ENCODE results near the gene TRMT10B. TPM values are rescaled to one million over a fixed set of nuclear protein-coding genes. Genes with fewer than 3 reads are reported as not detected.

Gene TRMT10B
- total RNA-seq, 1 experiment from 2014 or later: 5.2 TPM

DNA sequence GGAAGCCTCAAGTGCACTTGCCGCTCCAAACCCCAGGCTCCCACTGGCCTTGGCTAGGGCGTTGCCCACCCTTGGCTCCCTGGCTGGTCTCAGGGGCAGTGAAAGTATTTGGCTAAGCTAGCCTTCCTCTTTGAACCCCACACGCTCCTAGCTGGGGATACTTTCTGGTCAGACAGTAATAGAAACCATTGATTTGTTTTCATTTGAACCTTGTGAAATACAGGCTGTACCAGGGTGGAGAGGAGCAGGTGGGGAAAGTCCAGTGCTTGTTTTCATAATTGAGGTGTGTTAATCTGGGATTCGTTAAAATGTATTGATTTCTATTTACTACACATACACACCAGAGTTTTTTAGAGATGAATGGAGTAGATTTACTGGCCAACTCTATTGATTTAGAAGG is 45.9 kb upstream of the TRMT10B start:
- ChIA-PET POLR2A (ENCODE audit: unreplicated experiment) (no interaction called here), CTCF (no interaction called here)
- no peak overlapping the region for H3K4me2 ChIP-seq
- H3K4me3 ChIP-seq: no peak overlapping the region
- no peak for TF ChIP-seq EZH2 (IDR thresholded peaks at IDR 0.05; ENCODE audit: low read depth)
- TF ChIP-seq, protein P1, sequence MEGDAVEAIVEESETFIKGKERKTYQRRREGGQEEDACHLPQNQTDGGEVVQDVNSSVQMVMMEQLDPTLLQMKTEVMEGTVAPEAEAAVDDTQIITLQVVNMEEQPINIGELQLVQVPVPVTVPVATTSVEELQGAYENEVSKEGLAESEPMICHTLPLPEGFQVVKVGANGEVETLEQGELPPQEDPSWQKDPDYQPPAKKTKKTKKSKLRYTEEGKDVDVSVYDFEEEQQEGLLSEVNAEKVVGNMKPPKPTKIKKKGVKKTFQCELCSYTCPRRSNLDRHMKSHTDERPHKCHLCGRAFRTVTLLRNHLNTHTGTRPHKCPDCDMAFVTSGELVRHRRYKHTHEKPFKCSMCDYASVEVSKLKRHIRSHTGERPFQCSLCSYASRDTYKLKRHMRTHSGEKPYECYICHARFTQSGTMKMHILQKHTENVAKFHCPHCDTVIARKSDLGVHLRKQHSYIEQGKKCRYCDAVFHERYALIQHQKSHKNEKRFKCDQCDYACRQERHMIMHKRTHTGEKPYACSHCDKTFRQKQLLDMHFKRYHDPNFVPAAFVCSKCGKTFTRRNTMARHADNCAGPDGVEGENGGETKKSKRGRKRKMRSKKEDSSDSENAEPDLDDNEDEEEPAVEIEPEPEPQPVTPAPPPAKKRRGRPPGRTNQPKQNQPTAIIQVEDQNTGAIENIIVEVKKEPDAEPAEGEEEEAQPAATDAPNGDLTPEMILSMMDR (conservative IDR thresholded peaks at IDR 0.05): no peak
- H4K20me1 ChIP-seq (ENCODE audit: insufficient read depth): no peaks in the 10 kb centered on the region
- H3F3A ChIP-seq (ENCODE audit: insufficient read depth, low read depth): no peaks in the 10 kb centered on the region
- H3K79me2 ChIP-seq (ENCODE audit: low read depth): no peaks in the 10 kb centered on the region
- BruUV-seq (replicated peaks): no TSS peak
- no peak for DNase-seq
- H3K27ac ChIP-seq: no peak overlapping the region
- no peaks in the 10 kb centered on the region for H3K9me2 ChIP-seq (ENCODE audit: insufficient read depth)
- intact Hi-C loops (cut with micrococcal nuclease; ENCODE audit: unreplicated experiment): no loop called here
- no peak overlapping the region for H2AFZ ChIP-seq
- H3K27me3 ChIP-seq (ENCODE audit: insufficient read depth, low read depth): peaks cover 16% of the 10 kb centered on the region; the same call in 1 of the 2 replicates
- H3K36me3 ChIP-seq (ENCODE audit: low read depth): no peaks in the 10 kb centered on the region
- H3K4me1 ChIP-seq (replicated peaks; ENCODE audit: insufficient read depth): no peaks in the 10 kb centered on the region
- no peaks in the 10 kb centered on the region for H3K9me3 ChIP-seq (ENCODE audit: insufficient read depth, low read depth)

DNA sequence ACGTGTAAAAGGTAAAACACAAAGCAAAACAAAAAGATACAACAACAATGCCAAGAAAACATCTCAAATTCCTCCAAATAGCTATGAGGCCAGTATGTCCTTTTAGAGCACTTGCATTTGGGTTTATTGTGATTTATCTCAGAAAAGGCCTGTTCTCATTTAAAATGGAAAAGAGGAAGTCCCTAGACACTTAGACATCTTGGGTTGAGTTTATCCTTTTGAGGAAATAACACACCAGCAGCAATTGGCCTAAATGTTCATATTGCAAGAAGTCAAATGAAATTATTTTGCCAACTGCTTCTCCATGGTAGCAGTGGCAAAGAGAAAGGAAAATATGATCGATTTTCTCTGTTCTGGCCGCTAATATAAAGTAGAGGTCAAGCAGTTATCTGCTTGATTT is 43.6 kb upstream of the TRMT10B start:
- H3K4me1 ChIP-seq (replicated peaks; ENCODE audit: insufficient read depth): no peaks in the 10 kb centered on the region
- no peak overlapping the region for H3K4me3 ChIP-seq
- no peaks in the 10 kb centered on the region for H3K9me3 ChIP-seq (ENCODE audit: insufficient read depth, low read depth)
- peaks cover 16% of the 10 kb centered on the region; the same call in 1 of the 2 replicates for H3K27me3 ChIP-seq (ENCODE audit: insufficient read depth, low read depth)
- H3K4me2 ChIP-seq: no peak overlapping the region
- no peaks in the 10 kb centered on the region for H3K79me2 ChIP-seq (ENCODE audit: low read depth)
- H3K36me3 ChIP-seq (ENCODE audit: low read depth): no peaks in the 10 kb centered on the region
- POLR2A ChIA-PET (ENCODE audit: unreplicated experiment): no interaction called here
- no peak for DNase-seq
- H3K9me2 ChIP-seq (ENCODE audit: insufficient read depth): no peaks in the 10 kb centered on the region
- no peak overlapping the region for H3K27ac ChIP-seq
- CTCF ChIA-PET: no interaction called here
- no peaks in the 10 kb centered on the region for H4K20me1 ChIP-seq (ENCODE audit: insufficient read depth)
- intact Hi-C loops (cut with micrococcal nuclease; ENCODE audit: unreplicated experiment): no loop called here
- BruUV-seq (replicated peaks): no TSS peak
- TF ChIP-seq, protein P1 (conservative IDR thresholded peaks at IDR 0.05): no peak
- H3F3A ChIP-seq (ENCODE audit: insufficient read depth, low read depth): no peaks in the 10 kb centered on the region
- H2AFZ ChIP-seq: no peak overlapping the region

DNA sequence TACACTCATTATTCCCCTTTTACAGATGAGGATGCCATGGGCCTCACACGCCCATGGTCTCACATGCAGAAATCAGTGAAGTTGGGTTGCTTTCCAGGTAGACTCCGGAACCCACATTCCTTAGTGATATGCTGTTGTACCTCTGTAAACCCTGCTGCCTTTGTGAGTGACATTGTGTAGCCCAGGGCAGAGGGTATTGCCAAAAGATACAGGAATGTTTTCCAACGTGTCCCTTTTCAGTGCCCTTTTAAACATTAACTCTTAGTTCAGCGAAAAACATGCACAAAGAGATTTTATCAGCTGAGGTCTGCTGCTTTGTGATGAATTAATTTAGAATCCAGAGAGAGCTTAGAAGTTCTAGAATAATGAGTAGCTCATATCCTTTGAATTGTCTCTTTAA is 38.3 kb upstream of the TRMT10B start:
- no peak overlapping the region for H3K4me2 ChIP-seq
- H3K27me3 ChIP-seq (ENCODE audit: insufficient read depth, low read depth): no peaks in the 10 kb centered on the region
- CTCF ChIA-PET: no interaction called here
- H3K9me3 ChIP-seq (ENCODE audit: insufficient read depth, low read depth): no peaks in the 10 kb centered on the region
- no peaks in the 10 kb centered on the region for H3K9me2 ChIP-seq (ENCODE audit: insufficient read depth)
- TF ChIP-seq, protein P1 (conservative IDR thresholded peaks at IDR 0.05): no peak
- TF ChIP-seq EZH2 (IDR thresholded peaks at IDR 0.05; ENCODE audit: low read depth): no peak
- no peak overlapping the region for H2AFZ ChIP-seq
- no peaks in the 10 kb centered on the region for H3K36me3 ChIP-seq (ENCODE audit: low read depth)
- POLR2A ChIA-PET (ENCODE audit: unreplicated experiment): no interaction called here
- no TSS peak for BruUV-seq (replicated peaks)
- no peak for DNase-seq
- no peak overlapping the region for H3K27ac ChIP-seq
- H3F3A ChIP-seq (ENCODE audit: insufficient read depth, low read depth): no peaks in the 10 kb centered on the region
- H3K4me1 ChIP-seq (replicated peaks; ENCODE audit: insufficient read depth): no peaks in the 10 kb centered on the region
- intact Hi-C loops (cut with micrococcal nuclease; ENCODE audit: unreplicated experiment): no loop called here
- no peak overlapping the region for H3K4me3 ChIP-seq
- no peaks in the 10 kb centered on the region for H4K20me1 ChIP-seq (ENCODE audit: insufficient read depth)
- no peaks in the 10 kb centered on the region for H3K79me2 ChIP-seq (ENCODE audit: low read depth)
